Endodermal cell (in vitro differentiated cells): ENCODE measurements around the gene WLS. TPM values are rescaled to one million over a fixed set of nuclear protein-coding genes. Genes with fewer than 3 reads are reported as not detected.
A peak's percentile ranks its signal among the peaks of the same experiment; 100 is the strongest.

Experiments used
- DNase-seq: peaks from one replicate; pipeline ENCODE4 v3.0.0-alpha.2; 2017
- H3K27ac ChIP-seq: 2 replicates; pipeline ENCODE4 v1.5.1; 2013; ENCODE audit warnings: mild to moderate bottlenecking, low read depth, low read length, moderate library complexity
- H3K27me3 ChIP-seq: 2 replicates; pipeline ENCODE4 v1.6.1; 2013; ENCODE audit warnings: mild to moderate bottlenecking, low read length, moderate library complexity; ENCODE audit not compliant: insufficient read depth, control insufficient read depth, poor library complexity, severe bottlenecking
- H3K36me3 ChIP-seq: 2 replicates; pipeline ENCODE4 v1.7.0; 2013; ENCODE audit warnings: mild to moderate bottlenecking, low read length, moderate library complexity; ENCODE audit not compliant: control insufficient read depth, insufficient read depth
- H3K4me1 ChIP-seq: one replicate; pipeline ENCODE4 v1.7.0; 2013; ENCODE audit warnings: low read length; ENCODE audit not compliant: control insufficient read depth, insufficient read depth
- H3K4me3 ChIP-seq: 2 replicates; pipeline ENCODE4 v1.5.1; 2013; ENCODE audit warnings: mild to moderate bottlenecking, low read length, moderate library complexity
- H3K9ac ChIP-seq: 2 replicates; pipeline ENCODE4 v1.6.1; 2013; ENCODE audit warnings: mild to moderate bottlenecking, low read length, moderate library complexity; ENCODE audit not compliant: poor library complexity, severe bottlenecking; ENCODE audit errors: extremely low read depth
- H3K9me3 ChIP-seq: 2 replicates; pipeline ENCODE4 v1.6.1; 2013; ENCODE audit warnings: mild to moderate bottlenecking, low read length, moderate library complexity; ENCODE audit not compliant: control insufficient read depth
- H3K27ac Mint-ChIP-seq: 2 replicates; pipeline ENCODE4 v1.8.0; 2020; ENCODE audit warnings: mixed read lengths
- H3K27me3 Mint-ChIP-seq: 2 replicates; pipeline ENCODE4 v1.8.0; 2021; ENCODE audit warnings: mild to moderate bottlenecking, mixed read lengths; ENCODE audit not compliant: insufficient read depth
- H3K36me3 Mint-ChIP-seq: 2 replicates; pipeline ENCODE4 v1.8.0; 2020; ENCODE audit warnings: low read depth, mixed read lengths
- H3K4me1 Mint-ChIP-seq: 2 replicates; pipeline ENCODE4 v1.8.0; 2020; ENCODE audit warnings: mixed read lengths
- H3K4me3 Mint-ChIP-seq: 2 replicates; pipeline ENCODE4 v1.8.0; 2020; ENCODE audit warnings: mild to moderate bottlenecking, moderate library complexity, mixed read lengths
- H3K9me3 Mint-ChIP-seq: 2 replicates; pipeline ENCODE4 v1.8.0; 2020; ENCODE audit warnings: mild to moderate bottlenecking, mixed read lengths
- WGBS, 2 experiments: methylation state at CpG; one replicate each; pipeline versions ENCODE4 v1.1.5 to v1.1.7; 2013; ENCODE audit warnings: missing lambda C conversion rate in 2 of 2, mixed read lengths in 1 of 2; ENCODE audit not compliant: insufficient coverage in 1 of 2, insufficient read length in 1 of 2; 5-methylcytosine and 5-hydroxymethylcytosine counted together
- long read RNA-seq, 4 experiments: library from polyadenylated mRNA in 2 of 4; library from RNA in 1 of 4; library from capped mRNA in 1 of 4; stranded (forward) in 3 of 4; unstranded in 1 of 4; transcript quantifications; one replicate each; pipeline ENCODE4 v2.0.0, GENCODE V29; 2020 to 2021; ENCODE audit warnings: inconsistent platforms in 1 of 4
- polyA plus RNA-seq, 2 experiments: library from polyadenylated mRNA; stranded (reverse); fragments of 50-300 nt; gene quantifications; one replicate each; pipeline ENCODE4 v1.2.3, GENCODE V29; 2013
- total RNA-seq, 2 donors: library from RNA; stranded (reverse); fragmentation: NEBNext Ultra II Directional in 1 of 2; extraction: Animal tissue kit (Norgen Biotek cat#: 25700) in 1 of 2; gene quantifications; 2 replicates in 1 of 2; 3 replicates in 1 of 2; pipeline ENCODE4 v1.2.1, GENCODE V29; 2021
- TF ChIP-seq, protein P1 (sequence below): fragments of 200-600 bp; sonication (generic); conservative IDR thresholded peaks from 2 replicates; pipeline ENCODE4 v1.5.0; 2021; ENCODE audit warnings: antibody characterized with exemption, mild to moderate bottlenecking

The WLS gene
- 100 to 1,000 TPM in 1 of 2 donors, 10 to 100 TPM in 1; 90.8 to 115 TPM for total RNA-seq
- polyA plus RNA-seq (2013, experiment 1 of 2), result 341 TPM
- 322 TPM for polyA plus RNA-seq (2013, experiment 2 of 2)
- long read RNA-seq, experiment 1, transcript WLS-201 (12 exons, 2,748 nt), result major isoform, 13 of 34 reads
- long read RNA-seq, experiment 1, partial matches to known transcripts, result 8 of 34 reads
- long read RNA-seq, experiment 1, other reads (novel, unspliced or antisense), result 13 of 34 reads
- long read RNA-seq, experiment 2, transcript WLS-201 (12 exons, 2,748 nt), result major isoform, 55 of 91 reads
- long read RNA-seq, experiment 2, partial matches to known transcripts, result 4 of 91 reads
- long read RNA-seq, experiment 2, other reads (novel, unspliced or antisense), result 29 of 91 reads
- long read RNA-seq, experiment 3, transcript WLS-201 (12 exons, 2,748 nt), result major isoform, 134 of 199 reads
- long read RNA-seq, experiment 3, partial matches to known transcripts, result 5 of 199 reads
- long read RNA-seq, experiment 3, other reads (novel, unspliced or antisense), result 58 of 199 reads
- long read RNA-seq, experiment 4, transcript WLS-201 (12 exons, 2,748 nt), result major isoform, 13 of 68 reads
- long read RNA-seq, experiment 4, partial matches to known transcripts, result 6 of 68 reads
- long read RNA-seq, experiment 4, other reads (novel, unspliced or antisense), result 49 of 68 reads

DNA sequence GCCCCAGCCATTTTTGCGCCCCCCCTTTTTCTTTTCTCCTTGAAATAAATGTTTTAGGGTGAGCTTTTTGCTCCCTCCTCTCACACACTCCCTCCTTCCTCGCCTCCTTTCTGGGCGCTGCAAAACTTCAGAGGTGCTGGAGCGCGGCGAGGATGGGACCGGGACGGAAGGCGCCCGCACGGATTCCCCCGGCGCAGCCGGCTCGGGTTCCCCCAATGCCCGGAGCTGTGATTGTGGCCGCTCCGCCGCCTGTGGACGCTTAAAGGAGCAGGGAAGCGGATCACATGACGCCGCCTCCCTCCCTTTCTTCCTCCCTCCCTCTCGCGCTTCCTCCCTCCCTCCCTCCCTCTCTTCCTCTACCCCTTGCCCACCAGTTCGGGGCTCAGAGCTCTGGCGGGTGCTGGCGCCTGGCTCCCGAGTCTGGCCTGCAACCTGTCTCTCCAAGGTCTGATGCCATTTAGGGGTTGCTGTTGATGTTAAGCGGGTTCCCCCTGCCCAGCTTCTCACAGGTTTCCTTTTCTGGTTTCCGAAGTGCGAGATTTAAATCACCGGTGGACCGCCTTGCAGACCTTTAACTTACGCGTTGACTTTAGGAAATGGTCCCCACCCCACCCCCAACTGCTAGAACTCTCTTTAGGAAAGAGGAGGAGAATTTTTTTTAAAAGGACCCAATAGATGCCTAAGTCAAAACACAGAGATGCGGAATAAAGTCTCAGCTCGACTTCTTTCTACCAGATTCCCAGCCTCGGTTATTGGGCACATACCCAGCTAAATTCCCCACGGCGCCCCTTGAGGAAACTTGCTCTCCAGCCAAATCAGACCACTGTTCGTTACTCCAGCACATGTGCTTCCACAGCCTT lies at the start of gene WLS:
TSS of gene WLS (minus strand) at position 235 of the 860 bp plus-strand sequence. CDS start at position 11, 224 bp downstream.
- Mint-ChIP-seq H3K36me3 (no peaks in the 10 kb centered on the region), H3K27ac (peak within 1 kb of the TSS; percentile 90), H3K4me3 (peak within 1 kb of the TSS; percentile 89), H3K27me3 (peaks cover 87% of the 10 kb centered on the region), H3K4me1 (peaks cover 36% of the 10 kb centered on the region), H3K9me3 (no peaks in the 10 kb centered on the region)
- TF ChIP-seq, protein P1, sequence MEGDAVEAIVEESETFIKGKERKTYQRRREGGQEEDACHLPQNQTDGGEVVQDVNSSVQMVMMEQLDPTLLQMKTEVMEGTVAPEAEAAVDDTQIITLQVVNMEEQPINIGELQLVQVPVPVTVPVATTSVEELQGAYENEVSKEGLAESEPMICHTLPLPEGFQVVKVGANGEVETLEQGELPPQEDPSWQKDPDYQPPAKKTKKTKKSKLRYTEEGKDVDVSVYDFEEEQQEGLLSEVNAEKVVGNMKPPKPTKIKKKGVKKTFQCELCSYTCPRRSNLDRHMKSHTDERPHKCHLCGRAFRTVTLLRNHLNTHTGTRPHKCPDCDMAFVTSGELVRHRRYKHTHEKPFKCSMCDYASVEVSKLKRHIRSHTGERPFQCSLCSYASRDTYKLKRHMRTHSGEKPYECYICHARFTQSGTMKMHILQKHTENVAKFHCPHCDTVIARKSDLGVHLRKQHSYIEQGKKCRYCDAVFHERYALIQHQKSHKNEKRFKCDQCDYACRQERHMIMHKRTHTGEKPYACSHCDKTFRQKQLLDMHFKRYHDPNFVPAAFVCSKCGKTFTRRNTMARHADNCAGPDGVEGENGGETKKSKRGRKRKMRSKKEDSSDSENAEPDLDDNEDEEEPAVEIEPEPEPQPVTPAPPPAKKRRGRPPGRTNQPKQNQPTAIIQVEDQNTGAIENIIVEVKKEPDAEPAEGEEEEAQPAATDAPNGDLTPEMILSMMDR, result peak; percentile 46
- no peaks in the 10 kb centered on the region for H3K4me1 ChIP-seq
- peak within 1 kb of the TSS; percentile 96 for H3K27ac ChIP-seq
- H3K36me3 ChIP-seq, result no peaks in the 10 kb centered on the region
- H3K4me3 ChIP-seq, result peak within 1 kb of the TSS; percentile 97
- H3K9ac ChIP-seq, result peak within 1 kb of the TSS; percentile 95
- peaks cover 11% of the 10 kb centered on the region for H3K27me3 ChIP-seq
- peak; percentile 92 for DNase-seq
- 0% methylated on average over 6 to 42 of the region's 42 CpGs for whole genome bisulfite sequencing, 2 experiments
- no peaks in the 10 kb centered on the region for H3K9me3 ChIP-seq

GRCh38 chr1:68280286-68280685 lies 48.0 kb upstream of the WLS start:
- Histone ChIP-seq H3K9me3 (no peaks in the 10 kb centered on the region), H3K4me1 (peaks cover 14% of the 10 kb centered on the region), H3K27me3 (no peaks in the 10 kb centered on the region), H3K27ac (no peak overlapping the region), H3K9ac (no peak overlapping the region), H3K36me3 (no peaks in the 10 kb centered on the region), H3K4me3 (no peak overlapping the region)
- WGBS, 2 experiments, result 5 to 40% methylated on average over 1 of the region's 1 CpG
- TF ChIP-seq, protein P1, result no peak
- no peak for DNase-seq
- peaks cover 44% of the 10 kb centered on the region for H3K4me1 Mint-ChIP-seq
- peaks cover 53% of the 10 kb centered on the region for H3K27me3 Mint-ChIP-seq
- H3K27ac Mint-ChIP-seq, result no peak overlapping the region
- no peaks in the 10 kb centered on the region for H3K9me3 Mint-ChIP-seq
- H3K4me3 Mint-ChIP-seq, result no peak overlapping the region
- peaks cover 4% of the 10 kb centered on the region for H3K36me3 Mint-ChIP-seq

- Mint-ChIP-seq H3K36me3 (peaks cover 2% of the 10 kb centered on the region), H3K27me3 (peaks cover 54% of the 10 kb centered on the region), H3K4me1 (peaks cover 44% of the 10 kb centered on the region), H3K4me3 (no peak overlapping the region), H3K9me3 (no peaks in the 10 kb centered on the region), H3K27ac (no peak overlapping the region)
- TF ChIP-seq, protein P1, result no peak
- Histone ChIP-seq H3K9ac (no peak overlapping the region), H3K4me1 (peaks cover 14% of the 10 kb centered on the region), H3K27ac (no peak overlapping the region), H3K36me3 (no peaks in the 10 kb centered on the region), H3K4me3 (no peak overlapping the region), H3K27me3 (no peaks in the 10 kb centered on the region), H3K9me3 (no peaks in the 10 kb centered on the region)
- WGBS, 2 experiments, result 84 to 100% methylated on average over 1 to 2 of the region's 2 CpGs
- no peak for DNase-seq
Measured at GRCh38 chr1:68279846-68280245, 47.5 kb upstream of the WLS start.
